ENCODE measurements around the gene C3orf49. TPM values are rescaled to one million over a fixed set of nuclear protein-coding genes. Genes with fewer than 3 reads are reported as not detected.

Gene C3orf49
- total RNA-seq, 1 donor from 2014 or later, result not detected

DNA sequence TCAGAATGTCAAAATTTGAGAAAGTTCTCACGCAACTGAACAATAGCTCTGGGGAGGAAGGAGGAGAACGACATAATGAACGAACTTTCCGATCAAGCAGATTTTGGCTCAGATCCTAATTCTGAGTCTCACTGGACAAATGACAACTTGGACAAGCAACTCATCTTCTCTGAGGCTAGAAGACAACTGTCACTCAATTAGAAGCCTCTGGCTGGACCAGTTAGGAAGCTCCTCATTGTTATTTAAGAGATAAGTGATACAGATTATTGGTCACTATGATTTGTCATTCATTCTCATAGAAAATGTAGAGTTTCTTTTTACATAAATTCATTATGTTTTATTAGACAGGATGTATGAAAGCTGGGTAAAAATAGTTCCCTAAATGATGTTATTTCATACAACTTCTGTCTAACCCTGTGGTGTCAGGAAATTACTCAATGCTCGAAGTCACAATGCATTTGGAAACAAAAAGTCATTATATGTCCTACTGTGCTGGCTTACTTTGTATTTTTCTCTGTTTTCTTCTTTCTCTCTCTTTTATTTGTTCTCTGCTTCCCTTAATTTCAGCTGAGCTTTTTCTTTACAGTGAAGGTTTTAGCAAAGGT lies 11.0 kb upstream of the C3orf49 start:
- Mint-ChIP-seq H3K9me3 (ENCODE audit: unreplicated experiment) (no peaks in the 10 kb centered on the region), H3K4me3 (ENCODE audit: unreplicated experiment) (no peak overlapping the region), H3K36me3 (ENCODE audit: low read depth, unreplicated experiment) (no peaks in the 10 kb centered on the region), H3K4me1 (ENCODE audit: low read depth, unreplicated experiment) (no peaks in the 10 kb centered on the region), H3K27me3 (ENCODE audit: low read depth, unreplicated experiment) (no peaks in the 10 kb centered on the region), H3K27ac (ENCODE audit: unreplicated experiment) (no peak overlapping the region)
- Histone ChIP-seq H4K20me1 (ENCODE audit: insufficient read depth, low read length) (no peaks in the 10 kb centered on the region), H3K27me3 (ENCODE audit: insufficient read depth, low read length) (no peaks in the 10 kb centered on the region), H3K79me2 (ENCODE audit: insufficient read depth, low read length) (no peaks in the 10 kb centered on the region), H3K9ac (ENCODE audit: low read length) (no peak overlapping the region), H3K36me3 (ENCODE audit: insufficient read depth, low read length) (no peaks in the 10 kb centered on the region), H3K27ac (ENCODE audit: low read depth, low read length) (no peak overlapping the region), H3K4me1 (ENCODE audit: insufficient read depth, low read length) (no peaks in the 10 kb centered on the region), H3K4me2 (ENCODE audit: low read length) (no peak overlapping the region), H3K4me3 (ENCODE audit: insufficient read depth, low read depth, low read length) (no peak overlapping the region), H2AFZ (ENCODE audit: low read depth, low read length) (no peak overlapping the region), H3K9me3 (ENCODE audit: insufficient read depth, low read depth, low read length) (no peaks in the 10 kb centered on the region)
- FAIRE-seq, result no peak
- TF ChIP-seq EZH2 (IDR thresholded peaks at IDR 0.05; ENCODE audit: insufficient read depth, low read length), result no peak
- TF ChIP-seq, protein P1, sequence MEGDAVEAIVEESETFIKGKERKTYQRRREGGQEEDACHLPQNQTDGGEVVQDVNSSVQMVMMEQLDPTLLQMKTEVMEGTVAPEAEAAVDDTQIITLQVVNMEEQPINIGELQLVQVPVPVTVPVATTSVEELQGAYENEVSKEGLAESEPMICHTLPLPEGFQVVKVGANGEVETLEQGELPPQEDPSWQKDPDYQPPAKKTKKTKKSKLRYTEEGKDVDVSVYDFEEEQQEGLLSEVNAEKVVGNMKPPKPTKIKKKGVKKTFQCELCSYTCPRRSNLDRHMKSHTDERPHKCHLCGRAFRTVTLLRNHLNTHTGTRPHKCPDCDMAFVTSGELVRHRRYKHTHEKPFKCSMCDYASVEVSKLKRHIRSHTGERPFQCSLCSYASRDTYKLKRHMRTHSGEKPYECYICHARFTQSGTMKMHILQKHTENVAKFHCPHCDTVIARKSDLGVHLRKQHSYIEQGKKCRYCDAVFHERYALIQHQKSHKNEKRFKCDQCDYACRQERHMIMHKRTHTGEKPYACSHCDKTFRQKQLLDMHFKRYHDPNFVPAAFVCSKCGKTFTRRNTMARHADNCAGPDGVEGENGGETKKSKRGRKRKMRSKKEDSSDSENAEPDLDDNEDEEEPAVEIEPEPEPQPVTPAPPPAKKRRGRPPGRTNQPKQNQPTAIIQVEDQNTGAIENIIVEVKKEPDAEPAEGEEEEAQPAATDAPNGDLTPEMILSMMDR (IDR thresholded peaks at IDR 0.05; ENCODE audit: insufficient read depth, low read depth, low read length), result no peak
- no peak for DNase-seq (ENCODE audit: low read depth)

DNA sequence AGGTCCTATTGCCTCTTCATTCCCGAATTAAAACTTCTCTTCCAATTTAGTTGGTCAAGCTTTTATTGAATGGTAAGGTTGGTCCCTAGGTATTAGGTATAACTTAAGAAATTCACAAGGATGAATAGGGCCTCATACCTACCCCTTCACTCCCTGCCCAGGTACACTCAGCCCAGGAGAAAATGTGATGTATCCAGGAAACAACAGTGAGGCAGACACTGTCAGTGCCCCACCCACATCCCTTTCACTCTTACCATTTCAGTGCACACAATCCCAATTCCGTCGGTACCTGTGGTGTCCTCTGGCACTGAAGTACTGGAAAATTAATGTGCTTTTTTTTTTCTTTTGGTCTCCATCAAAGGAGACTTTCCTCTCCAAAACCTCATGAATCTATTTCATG lies 10.5 kb upstream of the C3orf49 start:
- no peak overlapping the region for H3K9ac ChIP-seq (ENCODE audit: low read length)
- no peak overlapping the region for H2AFZ ChIP-seq (ENCODE audit: low read depth, low read length)
- H3K79me2 ChIP-seq (ENCODE audit: insufficient read depth, low read length), result no peaks in the 10 kb centered on the region
- no peaks in the 10 kb centered on the region for H3K27me3 Mint-ChIP-seq (ENCODE audit: low read depth, unreplicated experiment)
- TF ChIP-seq EZH2 (IDR thresholded peaks at IDR 0.05; ENCODE audit: insufficient read depth, low read length), result no peak
- TF ChIP-seq, protein P1 (IDR thresholded peaks at IDR 0.05; ENCODE audit: insufficient read depth, low read depth, low read length), result no peak
- H3K27me3 ChIP-seq (ENCODE audit: insufficient read depth, low read length), result no peaks in the 10 kb centered on the region
- no peak for FAIRE-seq
- no peaks in the 10 kb centered on the region for H3K9me3 ChIP-seq (ENCODE audit: insufficient read depth, low read depth, low read length)
- no peak overlapping the region for H3K4me2 ChIP-seq (ENCODE audit: low read length)
- no peaks in the 10 kb centered on the region for H3K36me3 ChIP-seq (ENCODE audit: insufficient read depth, low read length)
- no peaks in the 10 kb centered on the region for H3K36me3 Mint-ChIP-seq (ENCODE audit: low read depth, unreplicated experiment)
- H3K9me3 Mint-ChIP-seq (ENCODE audit: unreplicated experiment), result no peaks in the 10 kb centered on the region
- no peaks in the 10 kb centered on the region for H3K4me1 ChIP-seq (ENCODE audit: insufficient read depth, low read length)
- H3K27ac ChIP-seq (ENCODE audit: low read depth, low read length), result no peak overlapping the region
- no peaks in the 10 kb centered on the region for H4K20me1 ChIP-seq (ENCODE audit: insufficient read depth, low read length)
- no peak overlapping the region for H3K4me3 Mint-ChIP-seq (ENCODE audit: unreplicated experiment)
- DNase-seq (ENCODE audit: low read depth), result no peak
- no peak overlapping the region for H3K4me3 ChIP-seq (ENCODE audit: insufficient read depth, low read depth, low read length)
- H3K27ac Mint-ChIP-seq (ENCODE audit: unreplicated experiment), result no peak overlapping the region
- H3K4me1 Mint-ChIP-seq (ENCODE audit: low read depth, unreplicated experiment), result no peaks in the 10 kb centered on the region

DNA sequence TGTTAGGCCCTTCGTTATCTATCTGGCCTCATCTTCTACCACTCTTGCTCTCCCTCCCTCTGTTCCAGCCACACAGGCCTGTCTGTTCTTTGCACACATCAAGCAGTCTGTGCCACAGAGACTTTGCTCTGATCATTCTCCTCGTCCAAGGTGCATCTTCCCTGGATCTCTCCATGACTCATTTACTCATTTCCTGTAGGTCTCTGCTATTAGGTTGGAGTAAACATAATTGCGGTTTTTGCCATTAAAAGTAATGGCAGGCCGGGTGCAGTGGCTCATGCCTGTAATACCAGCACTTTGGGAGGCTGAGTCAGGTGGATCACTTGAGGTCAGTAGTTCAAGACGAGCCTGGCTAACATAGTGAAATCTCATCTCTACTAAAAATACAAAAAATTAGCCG lies 9.5 kb upstream of the C3orf49 start:
- TF ChIP-seq, protein P1 (IDR thresholded peaks at IDR 0.05; ENCODE audit: insufficient read depth, low read depth, low read length), result no peak
- no peak for TF ChIP-seq EZH2 (IDR thresholded peaks at IDR 0.05; ENCODE audit: insufficient read depth, low read length)

More for the DNA sequence above, 9.5 kb upstream of the C3orf49 start:
- Histone ChIP-seq H3K4me1 (ENCODE audit: insufficient read depth, low read length) (no peaks in the 10 kb centered on the region), H4K20me1 (ENCODE audit: insufficient read depth, low read length) (no peaks in the 10 kb centered on the region), H3K27me3 (ENCODE audit: insufficient read depth, low read length) (no peaks in the 10 kb centered on the region), H3K79me2 (ENCODE audit: insufficient read depth, low read length) (no peaks in the 10 kb centered on the region), H3K4me2 (ENCODE audit: low read length) (no peak overlapping the region), H3K4me3 (ENCODE audit: insufficient read depth, low read depth, low read length) (no peak overlapping the region), H3K9me3 (ENCODE audit: insufficient read depth, low read depth, low read length) (no peaks in the 10 kb centered on the region), H3K27ac (ENCODE audit: low read depth, low read length) (no peak overlapping the region), H2AFZ (ENCODE audit: low read depth, low read length) (no peak overlapping the region), H3K36me3 (ENCODE audit: insufficient read depth, low read length) (no peaks in the 10 kb centered on the region), H3K9ac (ENCODE audit: low read length) (no peak overlapping the region)
- FAIRE-seq (no peak), DNase-seq (ENCODE audit: low read depth) (peak; percentile 52)
- H3K4me3 Mint-ChIP-seq (ENCODE audit: unreplicated experiment), result no peak overlapping the region
- no peaks in the 10 kb centered on the region for H3K36me3 Mint-ChIP-seq (ENCODE audit: low read depth, unreplicated experiment)
- no peaks in the 10 kb centered on the region for H3K9me3 Mint-ChIP-seq (ENCODE audit: unreplicated experiment)
- no peaks in the 10 kb centered on the region for H3K27me3 Mint-ChIP-seq (ENCODE audit: low read depth, unreplicated experiment)
- no peaks in the 10 kb centered on the region for H3K4me1 Mint-ChIP-seq (ENCODE audit: low read depth, unreplicated experiment)
- H3K27ac Mint-ChIP-seq (ENCODE audit: unreplicated experiment), result no peak overlapping the region
